IPS DF 19.7 (cell line): ENCODE results near the gene ZNF181.
"Not testable (repeated sequence)": the region's sequence is repeated elsewhere in the genome, so short reads cannot be mapped to it uniquely, and the experiment has no call there.

Experiments
- DNase-seq: peaks from one replicate; pipeline ENCODE4 v3.0.0-alpha.2; 2013; ENCODE audit warnings: low read depth, low spot score

ZNF181 gene

GRCh38 chr19:34733746-34734536, at the start of gene ZNF181:
TSS of gene ZNF181 (plus strand) at chr19:34734243. CDS start at chr19:34735038, 795 bp downstream.
- DNase-seq: peak; percentile 82

GRCh38 chr19:34685266-34685665, 48.8 kb upstream of the ZNF181 start:
- DNase-seq: not testable (repeated sequence)

DNA sequence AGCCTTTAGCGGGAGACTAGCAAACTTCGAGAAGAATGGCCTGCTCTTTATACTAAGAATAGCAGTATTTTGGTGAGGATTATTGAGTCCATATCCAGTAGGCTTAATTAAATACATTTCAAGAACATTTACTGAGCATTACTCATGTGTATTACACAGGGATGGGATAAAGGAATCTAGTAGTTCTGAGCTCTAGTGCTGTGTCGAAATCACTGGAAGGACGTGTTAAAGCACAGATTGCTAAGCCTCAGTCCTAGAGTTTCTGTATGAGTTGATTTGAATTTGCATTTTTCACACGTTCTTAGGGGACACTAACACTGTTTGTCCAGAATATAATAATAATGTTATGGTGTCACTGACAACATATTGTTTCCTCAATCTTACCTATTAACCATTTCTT, 47.6 kb upstream of the ZNF181 start:
- no peak for DNase-seq

DNA sequence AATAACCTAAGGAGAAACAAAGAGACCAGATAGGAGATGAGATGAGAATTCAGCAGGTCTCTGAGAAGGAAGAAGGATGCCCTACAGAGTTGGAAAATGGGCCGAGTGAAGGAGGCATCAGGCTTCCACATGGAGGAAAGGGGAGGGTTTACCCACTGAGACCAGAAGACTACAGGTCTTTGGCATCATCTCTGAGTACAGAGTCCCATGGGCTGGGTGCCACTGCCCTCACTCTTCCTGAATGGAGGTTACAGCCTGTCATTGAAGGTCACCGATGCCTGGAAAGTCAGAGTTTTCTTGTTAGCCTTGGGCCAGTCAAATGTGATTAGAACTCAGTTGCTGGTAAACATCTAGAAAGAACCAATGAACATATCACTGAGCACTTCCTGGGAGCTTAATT, 46.7 kb upstream of the ZNF181 start:
- DNase-seq: no peak

DNA sequence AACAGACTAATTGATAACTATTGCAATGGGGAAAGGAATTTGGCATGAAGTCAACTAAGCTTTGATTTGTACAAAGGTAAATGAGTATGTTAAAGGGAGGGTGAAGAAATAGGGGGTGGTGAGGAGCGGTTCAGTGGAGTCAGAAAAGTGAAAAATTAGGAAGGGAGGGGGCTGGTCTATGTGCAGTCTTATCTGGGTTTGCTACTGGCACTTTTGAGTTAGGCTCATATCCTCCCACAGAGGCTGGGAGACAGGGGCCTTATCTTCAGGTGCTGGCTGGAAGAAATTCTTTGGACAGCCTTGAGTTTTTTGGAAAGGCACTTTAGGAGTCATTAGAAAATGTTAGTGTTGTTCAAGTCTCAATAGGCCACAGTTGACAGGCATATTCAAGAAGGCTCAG, 45.5 kb upstream of the ZNF181 start:
- no peak for DNase-seq

DNA sequence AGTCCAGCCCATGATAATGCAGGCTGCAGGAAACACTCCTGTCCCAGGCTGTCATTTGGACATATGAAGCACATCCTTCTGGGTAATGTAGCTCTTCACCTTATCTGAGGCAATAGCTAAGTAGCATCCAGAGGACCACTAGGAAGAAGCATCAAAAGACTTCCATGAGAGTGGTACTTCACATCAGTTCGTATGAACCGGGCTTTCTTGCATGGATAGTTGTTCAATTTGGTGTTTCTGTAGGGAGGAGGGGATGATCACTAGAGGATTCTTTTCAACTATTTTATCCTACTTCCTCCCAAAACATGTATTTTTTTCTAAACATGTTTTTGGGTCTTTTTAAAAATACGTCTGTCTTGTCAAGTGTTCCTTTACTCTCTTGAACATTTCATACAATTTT, 43.7 kb upstream of the ZNF181 start:
- no peak for DNase-seq

- DNase-seq: no peak
These were observed 41.5 kb upstream of the ZNF181 start for GRCh38 chr19:34692549-34692948.

DNA sequence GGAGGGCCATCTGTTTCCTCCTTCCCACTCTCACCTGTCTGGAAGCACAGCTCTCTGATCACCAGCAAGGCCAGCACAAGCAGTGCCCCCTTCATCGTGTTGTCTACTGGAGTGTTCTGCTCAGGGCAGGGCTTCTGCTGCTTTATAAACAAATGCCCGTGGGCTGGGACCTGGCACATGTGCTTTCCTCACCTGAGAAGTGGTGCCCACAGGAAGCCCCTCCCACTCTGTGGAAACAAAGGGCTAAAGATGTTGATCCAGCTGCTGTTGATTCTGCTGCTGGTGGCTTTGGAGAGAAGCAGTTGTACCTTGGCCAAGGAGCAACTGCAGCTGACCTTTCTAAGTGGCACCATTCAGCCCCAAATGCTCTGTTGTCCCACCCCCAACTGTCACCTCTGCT, 26.4 kb upstream of the ZNF181 start:
- DNase-seq: no peak

DNA sequence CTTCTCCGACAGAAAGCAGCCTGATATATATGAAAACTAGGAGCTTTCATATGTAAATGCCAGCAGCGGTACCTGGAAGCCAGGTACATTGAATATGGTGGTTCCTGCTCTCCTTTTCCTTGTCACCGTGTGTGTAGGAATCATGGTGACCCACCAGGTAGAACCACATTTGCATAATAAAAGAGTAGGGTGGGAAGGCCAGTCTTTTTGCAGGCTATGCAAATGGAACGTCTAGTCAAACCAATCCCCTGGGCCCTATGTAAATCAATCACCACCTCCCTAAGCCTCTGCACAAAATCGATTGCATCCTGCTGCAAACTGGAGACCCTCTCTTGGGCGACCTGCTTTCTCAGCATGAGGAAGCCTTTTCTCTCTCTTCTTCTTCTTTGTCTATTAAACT, 22.2 kb upstream of the ZNF181 start:
- DNase-seq: peak; percentile 63

DNA sequence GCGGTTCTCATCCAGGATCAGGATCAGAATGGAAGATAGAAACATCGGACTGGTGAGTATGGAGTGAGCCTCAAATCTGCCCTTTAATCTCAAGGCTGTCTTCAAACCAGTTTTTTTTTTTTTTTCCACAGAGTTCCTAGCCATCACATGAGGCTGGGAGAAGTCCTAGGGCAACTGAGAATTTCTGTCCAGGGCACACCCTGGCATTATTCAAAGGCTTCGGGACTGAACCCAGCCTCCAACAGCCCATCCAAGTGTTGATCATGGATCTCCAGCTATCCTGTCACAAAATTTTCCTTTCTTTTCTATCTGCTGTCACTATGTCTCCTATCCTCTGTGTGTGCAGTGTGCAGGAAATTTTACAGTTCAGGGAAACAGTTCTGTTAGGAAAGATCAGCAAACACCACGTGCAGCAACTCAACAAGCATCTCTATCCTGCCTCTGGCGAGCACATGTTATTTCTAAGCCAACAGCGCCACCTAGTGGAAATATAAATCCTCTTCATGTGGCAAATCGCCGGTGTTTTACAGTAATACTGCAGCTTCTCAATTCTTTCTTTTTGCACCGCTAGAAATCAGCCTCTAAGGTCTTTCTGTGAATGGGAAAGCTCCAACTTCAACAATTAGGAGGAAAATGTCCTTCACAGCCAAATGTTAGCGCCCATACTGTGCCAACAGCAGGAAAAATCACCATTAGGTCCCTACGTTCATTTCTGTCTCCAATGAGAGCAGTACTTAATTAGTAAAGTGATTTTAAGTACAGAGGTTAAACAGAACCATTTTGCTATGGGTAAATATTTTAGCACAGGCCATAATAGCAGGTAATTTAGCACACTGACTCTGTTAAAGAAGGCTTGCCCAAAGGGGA, 21.4 kb upstream of the ZNF181 start:
- DNase-seq: peak; percentile 68

DNA sequence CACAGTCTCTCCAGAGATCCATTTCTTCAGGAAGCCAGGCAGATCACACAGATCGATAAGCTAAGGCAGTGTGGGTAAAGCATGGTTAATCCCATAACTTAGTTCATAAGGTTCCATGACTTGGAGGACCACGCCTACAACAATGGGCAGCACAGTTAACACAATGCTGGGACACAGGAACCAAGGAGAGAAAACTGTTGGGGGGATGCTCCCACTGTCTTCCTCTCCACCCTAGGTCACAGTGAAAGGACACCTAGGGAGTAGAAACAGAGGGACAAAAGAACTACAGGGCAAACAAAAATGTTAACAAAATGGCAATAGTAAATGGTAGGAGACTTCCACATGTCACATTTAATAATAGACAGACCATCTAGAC, 20.8 kb upstream of the ZNF181 start:
- DNase-seq: no peak

GRCh38 chr19:34715357-34715756, 18.7 kb upstream of the ZNF181 start:
- no peak for DNase-seq

GRCh38 chr19:34722353-34722752, 11.7 kb upstream of the ZNF181 start:
- DNase-seq: no peak

DNA sequence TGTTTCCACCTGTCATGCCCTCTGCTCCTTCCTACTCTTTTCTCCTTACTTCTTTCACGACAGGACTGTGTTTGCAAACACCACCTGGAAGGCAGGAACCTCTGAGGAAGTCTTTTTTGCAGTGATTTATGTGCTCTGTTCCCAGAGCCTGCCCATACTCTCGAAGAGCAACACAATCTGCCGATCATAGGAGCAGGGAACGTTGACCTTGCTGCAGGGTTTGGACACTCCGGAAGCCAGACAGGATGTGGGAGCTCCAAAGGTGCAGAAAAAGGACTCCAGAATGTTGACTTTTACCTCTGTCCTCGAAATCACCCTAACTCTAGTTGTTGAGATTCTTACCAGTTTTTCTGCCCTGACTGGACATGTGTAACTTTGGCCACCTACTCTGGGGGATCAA, 8.6 kb upstream of the ZNF181 start:
- DNase-seq: no peak

GRCh38 chr19:34731019-34731829, 2.8 kb upstream of the ZNF181 start:
- no peak for DNase-seq

DNA sequence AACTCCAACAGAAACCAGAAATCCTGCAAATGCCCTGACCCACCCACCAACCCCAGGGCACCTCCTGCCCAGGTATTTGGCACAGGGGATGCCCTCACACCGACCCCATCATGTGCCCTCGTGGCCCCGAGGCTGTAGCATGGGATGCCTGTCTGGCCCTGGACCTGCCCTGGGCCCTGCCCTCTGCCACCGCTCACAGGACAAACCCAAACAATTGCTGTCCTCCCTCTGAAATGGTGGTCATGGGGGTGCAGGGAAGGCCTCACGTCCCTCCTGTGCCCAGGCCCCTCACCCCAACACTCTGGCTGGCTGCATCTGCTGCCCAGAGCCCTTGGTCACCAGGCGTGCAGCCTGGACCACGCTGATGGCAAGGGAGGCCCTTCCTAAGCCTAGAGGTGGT, 2.1 kb upstream of the ZNF181 start:
- DNase-seq: no peak

- no peak for DNase-seq
These were observed 1.3 kb upstream of the ZNF181 start for GRCh38 chr19:34732612-34733211.

DNA sequence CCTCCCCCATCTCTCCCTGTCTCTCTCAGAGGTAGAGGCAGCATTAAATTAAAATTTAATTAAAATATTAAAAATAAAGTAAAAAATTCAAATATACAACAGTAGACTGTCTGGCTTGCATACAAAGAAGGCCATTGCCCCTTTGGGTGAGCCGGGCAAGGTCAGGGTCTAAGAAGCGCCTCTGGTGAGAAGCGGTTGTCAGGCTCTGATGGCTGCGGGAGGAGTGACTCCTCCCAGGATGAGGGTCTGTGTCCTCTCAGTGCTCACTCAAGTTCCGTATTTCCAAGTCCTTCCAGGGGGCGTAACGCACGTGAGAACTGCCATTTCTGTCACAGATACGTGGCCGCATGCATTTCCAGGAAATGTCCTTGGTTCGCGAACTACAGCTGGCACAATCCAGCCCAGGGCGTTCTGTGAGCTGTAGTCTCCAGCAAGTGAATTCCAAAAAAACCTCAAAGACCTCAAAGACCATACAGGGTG, 737 bp upstream of the ZNF181 start:
- no peak for DNase-seq

DNA sequence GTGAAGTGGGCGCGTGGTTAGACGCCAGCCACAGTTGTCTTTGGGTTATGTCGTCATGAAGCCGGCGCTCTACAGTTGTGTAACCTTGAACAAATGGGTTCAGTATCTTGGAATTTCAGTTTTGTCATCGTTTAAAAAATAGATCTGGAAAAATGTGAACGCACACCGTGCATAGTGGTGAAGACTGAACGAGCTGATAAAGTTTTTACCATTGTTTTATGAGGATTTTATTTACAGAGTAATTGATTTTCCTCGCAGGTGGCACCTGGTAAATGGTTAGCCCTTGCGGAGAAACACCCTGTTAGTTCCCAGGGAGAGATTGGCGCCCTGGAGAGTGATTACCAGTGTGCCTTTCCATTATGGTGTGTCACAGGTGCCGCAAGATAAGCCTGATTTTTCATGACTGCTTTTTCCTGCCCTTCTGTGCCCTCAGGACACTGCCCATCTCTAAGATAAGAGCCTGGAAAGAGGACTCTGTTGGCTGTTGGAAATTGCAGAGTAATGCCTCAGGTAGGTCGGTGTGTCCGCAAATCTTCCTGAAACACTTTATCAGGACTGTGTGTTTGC, 577 bp downstream of the ZNF181 start:
- no peak for DNase-seq

DNA sequence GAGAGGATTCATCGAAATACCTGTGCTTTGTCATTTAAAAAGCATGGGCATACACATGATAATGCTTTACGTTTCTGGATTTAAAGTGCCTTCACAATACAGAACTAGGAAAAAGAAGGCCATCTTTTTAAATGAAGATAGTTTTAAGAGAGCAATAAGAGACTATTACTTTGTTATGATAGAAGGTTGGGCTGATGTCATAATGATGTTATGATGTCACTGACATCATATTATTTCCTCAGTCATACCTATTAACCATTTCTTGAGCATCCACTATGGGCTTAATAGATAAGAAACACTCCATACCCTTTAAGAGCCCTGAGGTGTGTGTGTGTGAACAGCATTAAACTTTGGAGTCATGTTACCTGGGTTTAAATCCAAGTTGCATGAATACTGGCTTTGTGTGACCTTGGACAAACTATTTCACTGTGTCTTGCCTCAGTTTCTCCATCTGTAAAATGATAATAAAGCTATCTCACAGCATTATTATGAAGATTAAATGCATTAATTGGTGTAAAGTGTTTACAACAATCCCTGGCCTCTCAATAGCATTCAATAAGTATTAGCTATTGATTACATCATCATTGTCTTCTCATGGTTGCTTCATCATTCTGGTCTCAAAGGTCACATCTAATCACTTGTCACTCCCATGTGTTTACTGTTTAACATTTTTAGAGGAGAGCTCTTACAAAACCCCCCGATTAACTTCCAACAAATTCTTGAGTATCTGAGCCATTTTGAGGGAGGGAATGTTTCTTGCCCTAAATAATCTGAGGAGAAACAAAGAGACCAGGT, 11.1 kb downstream of the ZNF181 start:
- DNase-seq: no peak
